IMR-90 (cell line): ENCODE measurements around the gene NT5DC1. TPM values are rescaled to one million over a fixed set of nuclear protein-coding genes. Genes with fewer than 3 reads are reported as not detected.

ENCODE experiments used
- BHLHE40 ChIP-seq: fragments of 150-350 bp; IDR thresholded peaks from 2 replicates; pipeline ENCODE4 v1.6.1; 2016; ENCODE audit warnings: mild to moderate bottlenecking, low read depth, low read length
- FOS ChIP-seq: fragments of 150-350 bp; IDR thresholded peaks from 2 replicates; pipeline ENCODE4 v1.6.1; 2016; ENCODE audit warnings: low read depth, low read length
- SMC3 ChIP-seq: fragments of 150-350 bp; IDR thresholded peaks from 2 replicates; pipeline ENCODE4 v1.6.1; 2016; ENCODE audit warnings: low read depth, mild to moderate bottlenecking, antibody characterized with exemption, low read length, moderate library complexity
- polyA plus RNA-seq, 3 experiments: library from polyadenylated mRNA; depleted of rRNA; stranded (reverse); fragments of >200 nt; gene quantifications; 2 replicates each; pipeline ENCODE4 v1.2.3, GENCODE V29; 2012; ENCODE audit warnings: low replicate concordance in 1 of 3
- total RNA-seq: library from RNA; depleted of rRNA; stranded (reverse); fragments of >200 nt; gene quantifications from 2 replicates; pipeline ENCODE4 v1.2.3, GENCODE V29; 2012

Gene NT5DC1
- total and polyA plus RNA-seq, 2 of the 4 experiments (the other 2 are of a cell fraction): 11.7 to 16.8 TPM

DNA sequence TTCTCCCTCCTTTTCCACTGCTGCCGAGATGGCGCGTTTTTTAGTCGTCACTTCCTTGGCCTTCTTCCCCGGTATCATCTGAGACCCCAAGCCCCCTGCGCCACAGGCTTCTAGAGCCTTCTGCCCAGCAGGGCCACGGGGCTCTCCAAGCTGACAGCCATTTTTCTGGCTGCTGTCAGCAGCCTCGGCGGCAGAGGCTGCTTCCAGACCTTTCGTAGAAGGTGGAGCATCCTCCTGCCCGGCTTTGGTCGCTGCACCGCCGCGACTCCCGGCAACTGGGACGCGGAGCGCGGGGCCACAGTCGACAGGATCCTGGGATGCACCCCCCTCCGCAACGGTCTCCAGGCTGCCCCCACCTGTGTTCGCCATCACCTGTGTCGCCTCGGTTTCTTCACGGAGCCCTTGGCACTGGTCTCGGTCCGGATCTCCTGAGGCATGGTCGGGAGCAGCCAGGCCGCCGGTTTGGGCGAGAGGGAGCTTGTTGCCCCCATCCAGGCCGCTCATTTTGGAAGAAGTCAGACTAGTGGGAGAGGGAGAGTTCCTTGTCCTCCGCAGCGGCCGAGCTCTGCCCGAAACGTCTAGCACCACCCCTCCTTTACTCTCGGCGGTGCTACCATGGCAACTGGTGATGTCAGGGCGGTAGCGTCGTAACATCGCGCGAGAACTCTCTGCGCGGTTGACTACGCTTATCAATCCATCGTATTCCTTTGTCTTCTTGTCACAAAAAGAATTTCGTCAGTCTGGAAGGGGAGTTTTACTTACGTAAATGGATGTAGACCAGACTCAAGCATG, 153.0 kb downstream of the NT5DC1 start, which contains the start of gene TSPYL4 (continued):
- TF ChIP-seq FOS (no peak), SMC3 (no peak), BHLHE40 (no peak)
